ENCODE measurements around the gene DOCK1.

- TF ChIP-seq EZH2 (IDR thresholded peaks at IDR 0.05; ENCODE audit: insufficient read depth, poor library complexity, severe bottlenecking) (no peak), EZH2phosphoT487 (IDR thresholded peaks at IDR 0.05; ENCODE audit: insufficient read depth, low read depth) (no peak)
Observed at GRCh38 chr10:127142136-127142535, 236.9 kb downstream of the DOCK1 start.
